ENCODE data around the gene CASKIN1.
A peak's percentile ranks its signal among the peaks of the same experiment; 100 is the strongest.
"Not testable (repeated sequence)": the region's sequence is repeated elsewhere in the genome, so short reads cannot be mapped to it uniquely, and the experiment has no call there.

Gene CASKIN1

DNA sequence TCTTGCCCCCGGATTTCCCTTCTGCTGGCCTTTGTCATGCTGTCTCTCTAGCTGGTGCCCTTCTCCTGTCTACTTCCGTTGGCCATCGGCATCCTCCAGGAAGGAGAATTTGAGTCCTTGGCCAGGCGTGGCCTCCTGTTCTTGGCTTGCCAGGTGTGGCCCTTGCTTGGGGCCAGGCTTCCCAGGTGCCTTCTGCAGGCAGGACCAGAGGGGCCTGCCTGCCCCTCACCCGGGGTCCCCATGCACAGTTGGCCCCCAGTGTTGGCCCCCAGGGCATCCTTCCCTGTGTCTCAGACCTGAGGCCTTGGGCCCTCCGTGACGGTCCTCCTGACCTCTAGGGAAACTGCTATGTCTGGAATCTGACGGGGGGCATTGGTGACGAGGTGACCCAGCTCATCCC, 11.5 kb upstream of the CASKIN1 start:
- Histone ChIP-seq H3K4me3 (no peak overlapping the region), H3K27ac (no peak overlapping the region)
- no peak for DNase-seq (ENCODE audit: low spot score)
- TF ChIP-seq, protein P1, sequence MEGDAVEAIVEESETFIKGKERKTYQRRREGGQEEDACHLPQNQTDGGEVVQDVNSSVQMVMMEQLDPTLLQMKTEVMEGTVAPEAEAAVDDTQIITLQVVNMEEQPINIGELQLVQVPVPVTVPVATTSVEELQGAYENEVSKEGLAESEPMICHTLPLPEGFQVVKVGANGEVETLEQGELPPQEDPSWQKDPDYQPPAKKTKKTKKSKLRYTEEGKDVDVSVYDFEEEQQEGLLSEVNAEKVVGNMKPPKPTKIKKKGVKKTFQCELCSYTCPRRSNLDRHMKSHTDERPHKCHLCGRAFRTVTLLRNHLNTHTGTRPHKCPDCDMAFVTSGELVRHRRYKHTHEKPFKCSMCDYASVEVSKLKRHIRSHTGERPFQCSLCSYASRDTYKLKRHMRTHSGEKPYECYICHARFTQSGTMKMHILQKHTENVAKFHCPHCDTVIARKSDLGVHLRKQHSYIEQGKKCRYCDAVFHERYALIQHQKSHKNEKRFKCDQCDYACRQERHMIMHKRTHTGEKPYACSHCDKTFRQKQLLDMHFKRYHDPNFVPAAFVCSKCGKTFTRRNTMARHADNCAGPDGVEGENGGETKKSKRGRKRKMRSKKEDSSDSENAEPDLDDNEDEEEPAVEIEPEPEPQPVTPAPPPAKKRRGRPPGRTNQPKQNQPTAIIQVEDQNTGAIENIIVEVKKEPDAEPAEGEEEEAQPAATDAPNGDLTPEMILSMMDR (IDR thresholded peaks at IDR 0.05) = no peak

DNA sequence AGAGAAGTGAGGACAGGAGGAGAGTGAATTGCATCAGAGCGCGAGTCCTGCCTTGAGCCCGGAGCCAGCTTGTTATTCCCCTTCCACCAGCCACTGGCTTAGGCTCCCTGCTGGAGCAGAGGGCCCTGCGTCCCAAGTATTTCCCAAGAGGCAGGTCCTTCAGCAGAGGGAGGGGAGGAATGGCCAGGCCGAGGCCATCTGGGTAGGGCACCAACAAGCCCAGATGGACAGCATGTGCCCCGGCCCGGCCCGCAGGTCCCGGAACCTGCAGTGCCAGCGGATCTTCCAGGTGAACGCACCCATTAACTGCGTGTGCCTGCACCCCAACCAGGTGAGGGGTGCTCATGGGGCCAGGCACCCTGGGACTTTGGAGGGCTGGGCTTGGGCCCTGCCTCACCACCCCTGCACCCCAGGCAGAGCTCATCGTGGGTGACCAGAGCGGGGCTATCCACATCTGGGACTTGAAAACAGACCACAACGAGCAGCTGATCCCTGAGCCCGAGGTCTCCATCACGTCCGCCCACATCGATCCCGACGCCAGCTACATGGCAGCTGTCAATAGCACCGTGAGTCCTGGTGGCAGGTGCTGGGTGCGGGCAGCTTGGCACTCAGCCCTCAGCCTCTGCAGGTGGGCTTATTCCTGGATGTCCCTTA, 10.5 kb upstream of the CASKIN1 start:
- TF ChIP-seq, protein P1 (IDR thresholded peaks at IDR 0.05) = no peak
- no peak for DNase-seq (ENCODE audit: low spot score)
- Histone ChIP-seq H3K4me3 (no peak overlapping the region), H3K27ac (peak overlapping the region in 1 of 2 donors; percentile 97)

DNA sequence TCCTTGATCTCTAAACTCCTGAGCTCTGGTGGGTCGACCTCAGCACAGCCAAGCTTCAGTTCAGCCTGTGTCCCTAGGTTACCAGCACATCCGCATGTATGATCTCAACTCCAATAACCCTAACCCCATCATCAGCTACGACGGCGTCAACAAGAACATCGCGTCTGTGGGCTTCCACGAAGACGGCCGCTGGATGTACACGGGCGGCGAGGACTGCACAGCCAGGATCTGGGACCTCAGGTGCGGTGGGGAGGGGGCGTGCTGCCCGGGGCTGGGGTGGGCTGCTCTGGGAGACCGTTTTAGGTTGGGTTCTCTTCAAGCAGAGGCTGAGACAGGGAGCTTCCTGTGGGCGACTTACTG, 10.0 kb upstream of the CASKIN1 start:
- TF ChIP-seq, protein P1 (IDR thresholded peaks at IDR 0.05) = no peak
- Histone ChIP-seq H3K4me3 (peak overlapping the region; percentile 83), H3K27ac (peak overlapping the region in 1 of 2 donors; percentile 97)
- DNase-seq (ENCODE audit: low spot score) = no peak

DNA sequence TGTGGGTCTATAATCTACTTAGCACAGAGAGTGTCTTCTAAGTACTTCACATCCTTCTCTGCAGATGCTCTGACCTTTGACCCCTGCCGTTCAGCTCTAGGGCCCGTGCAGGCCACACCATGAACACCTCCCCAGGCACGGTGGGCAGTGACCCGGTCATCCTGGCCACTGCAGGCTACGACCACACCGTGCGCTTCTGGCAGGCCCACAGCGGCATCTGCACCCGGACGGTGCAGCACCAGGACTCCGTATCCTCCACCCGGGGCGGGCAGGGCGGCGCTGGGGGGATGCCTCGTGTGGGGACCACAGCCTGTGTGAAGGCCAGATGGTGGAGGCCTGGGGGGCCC, 9.5 kb upstream of the CASKIN1 start:
- TF ChIP-seq, protein P1 (IDR thresholded peaks at IDR 0.05) = no peak
- DNase-seq (ENCODE audit: low spot score) = no peak
- Histone ChIP-seq H3K27ac (peak overlapping the region; percentile 97), H3K4me3 (peak overlapping the region; percentile 83)

DNA sequence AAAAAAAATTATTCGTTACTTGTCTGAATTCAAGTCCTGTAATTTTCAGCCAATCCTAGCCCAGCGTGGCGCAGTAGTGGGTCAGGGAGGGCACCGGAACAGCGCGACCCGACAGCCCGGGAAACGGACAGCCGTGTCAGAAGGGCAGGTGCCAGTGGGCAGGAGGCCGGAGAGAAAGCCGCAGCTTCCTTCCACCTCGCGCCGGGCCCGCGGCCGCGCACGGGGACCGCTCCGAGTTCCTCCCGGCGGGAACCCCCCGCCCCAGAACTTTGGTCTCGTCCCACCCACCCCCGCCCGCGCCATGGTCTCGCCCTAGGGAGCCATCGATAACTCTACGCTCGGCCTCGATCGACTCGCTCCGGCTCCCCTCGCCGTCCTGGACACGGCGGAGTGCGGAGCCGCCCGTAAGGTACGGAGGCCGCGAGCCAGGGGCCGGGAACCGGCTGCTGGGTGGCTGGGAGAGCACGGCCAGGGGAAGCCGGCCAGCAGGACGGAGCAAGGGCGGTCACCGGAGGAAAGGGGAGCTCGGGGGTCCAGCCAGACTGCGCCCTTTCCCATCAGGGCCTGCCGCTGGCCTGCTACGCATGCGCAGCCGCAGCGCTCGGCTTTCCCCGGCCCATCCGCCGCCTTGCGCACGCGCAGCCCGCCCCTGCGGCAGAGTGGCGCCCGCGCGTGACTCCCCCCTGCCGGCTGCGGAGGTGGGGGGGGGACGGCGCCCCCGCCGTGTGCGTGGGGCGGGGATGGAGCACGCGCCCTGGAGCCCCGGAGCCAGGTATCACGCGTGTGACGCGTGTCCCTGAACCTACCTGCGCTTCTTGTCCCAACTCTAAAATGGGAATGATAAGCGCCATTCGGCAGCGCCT, 8.9 kb upstream of the CASKIN1 start, which contains the start of gene MLST8:
Gene MLST8, plus strand, starts transcription at position 351 of the 863 bp plus-strand sequence. CDS start 632 bp downstream, outside the sequence.
- Histone ChIP-seq H3K4me3 (peak within 1 kb of the TSS; percentile 83), H3K27ac (peak within 1 kb of the TSS; percentile 97)
- TF ChIP-seq, protein P1 (IDR thresholded peaks at IDR 0.05) = no peak
- DNase-seq (ENCODE audit: low spot score) = peak; percentile 89

DNA sequence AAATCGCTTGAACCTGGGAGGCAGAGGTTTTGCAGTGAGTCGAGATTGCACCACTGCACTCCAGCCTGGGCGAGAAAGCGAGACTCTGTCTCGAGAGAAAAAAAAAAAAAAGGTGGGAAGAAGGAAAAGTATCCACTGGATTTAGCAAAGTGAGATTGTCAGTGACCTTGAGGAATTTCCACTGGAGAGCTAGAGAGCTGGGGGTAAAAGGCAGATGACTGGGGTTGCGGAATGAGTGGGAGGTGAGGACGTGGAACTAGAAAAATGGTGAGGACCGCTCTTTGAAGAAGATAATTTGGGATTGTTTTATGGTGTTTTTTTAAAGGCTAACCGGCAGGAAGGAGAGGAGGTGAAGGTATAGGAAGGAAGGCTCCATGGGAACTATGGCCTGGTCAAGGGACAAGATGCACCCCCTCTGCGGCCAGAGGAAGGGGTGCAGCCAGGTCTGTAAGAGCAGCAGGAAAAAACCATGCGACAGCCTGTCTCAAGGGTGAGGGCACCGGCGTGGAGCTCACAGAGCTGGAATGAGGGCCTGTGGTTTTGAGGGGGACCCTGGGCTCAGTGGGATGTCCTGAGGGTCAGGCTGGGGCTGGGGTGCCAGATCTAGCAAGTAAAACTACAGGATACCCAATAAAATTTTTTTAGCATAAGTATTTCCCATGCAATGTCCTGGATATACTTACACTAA, 8.2 kb upstream of the CASKIN1 start:
- TF ChIP-seq, protein P1 (IDR thresholded peaks at IDR 0.05) = no peak
- peak overlapping the region; percentile 97 for H3K27ac ChIP-seq
- peak overlapping the region; percentile 83 for H3K4me3 ChIP-seq
- no peak for DNase-seq (ENCODE audit: low spot score)

DNA sequence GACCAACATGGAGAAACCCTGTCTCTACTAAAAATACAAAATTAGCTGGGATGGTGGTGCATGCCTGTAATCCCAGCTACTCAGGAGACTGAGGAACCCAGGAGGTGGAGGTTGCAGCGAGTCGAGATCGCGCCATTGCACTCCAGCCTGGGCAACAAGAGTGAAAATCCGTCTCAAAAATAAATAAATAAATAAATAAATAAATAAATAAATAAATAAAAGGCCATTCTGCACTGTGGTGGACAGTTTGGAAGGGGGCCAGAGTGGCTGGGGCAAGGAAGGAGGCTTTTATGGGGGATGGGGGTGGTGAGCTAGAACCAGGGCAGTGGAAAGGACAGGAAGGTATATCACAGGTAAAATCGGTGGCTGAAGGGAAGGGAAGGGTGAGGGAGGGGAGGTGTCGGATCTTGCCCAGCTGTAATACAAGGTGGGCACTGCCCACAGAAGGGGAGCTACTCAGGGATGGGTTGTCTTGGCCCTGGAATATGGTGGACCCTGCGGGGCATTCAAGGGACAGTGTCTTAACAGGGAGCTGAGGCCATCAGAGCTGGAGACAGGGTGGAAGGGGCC, 6.8 kb upstream of the CASKIN1 start:
- DNase-seq (ENCODE audit: low spot score); H3K27ac ChIP-seq: not testable (repeated sequence)

More for the DNA sequence above, 6.8 kb upstream of the CASKIN1 start:
- H3K4me3 ChIP-seq = not testable (repeated sequence)
